ENCODE results near the gene PAXX.

DNA sequence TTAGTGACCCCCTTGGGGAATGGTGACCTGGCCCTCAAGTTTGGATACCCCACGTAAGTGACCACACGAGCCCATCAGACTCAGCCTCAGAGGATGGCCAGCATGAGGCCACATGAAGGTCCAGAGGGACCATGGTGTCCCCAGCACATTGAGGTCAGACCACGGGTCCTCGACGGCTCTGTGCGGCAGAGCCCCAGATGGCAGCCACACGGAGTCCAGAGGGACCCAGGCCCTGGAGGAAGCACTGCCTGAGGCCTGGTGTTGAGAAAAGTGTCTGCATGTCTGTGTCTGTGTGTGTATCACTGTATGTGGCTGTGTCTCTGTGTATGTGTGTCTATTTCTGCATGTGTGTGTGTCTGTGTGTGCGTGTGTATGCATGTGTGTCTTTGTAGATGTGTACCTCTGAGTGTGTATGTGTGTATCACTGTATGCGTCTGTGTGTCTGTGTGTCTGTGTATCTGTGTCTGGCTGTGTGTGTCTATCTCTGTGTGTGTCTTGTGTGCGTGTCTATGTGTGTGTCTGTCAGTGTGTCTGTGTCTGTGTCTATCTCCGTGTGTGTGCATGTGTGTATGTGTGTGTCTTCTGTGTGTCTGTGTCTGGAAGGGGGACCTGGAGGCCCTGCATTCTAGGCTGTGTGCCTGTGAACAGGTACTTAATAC lies 8.4 kb upstream of the PAXX start:
- no peak for TF ChIP-seq NFE2L1 (tag; IDR thresholded peaks at IDR 0.05; ENCODE audit: borderline replicate concordance, low read depth)
- TF ChIP-seq, protein P1, sequence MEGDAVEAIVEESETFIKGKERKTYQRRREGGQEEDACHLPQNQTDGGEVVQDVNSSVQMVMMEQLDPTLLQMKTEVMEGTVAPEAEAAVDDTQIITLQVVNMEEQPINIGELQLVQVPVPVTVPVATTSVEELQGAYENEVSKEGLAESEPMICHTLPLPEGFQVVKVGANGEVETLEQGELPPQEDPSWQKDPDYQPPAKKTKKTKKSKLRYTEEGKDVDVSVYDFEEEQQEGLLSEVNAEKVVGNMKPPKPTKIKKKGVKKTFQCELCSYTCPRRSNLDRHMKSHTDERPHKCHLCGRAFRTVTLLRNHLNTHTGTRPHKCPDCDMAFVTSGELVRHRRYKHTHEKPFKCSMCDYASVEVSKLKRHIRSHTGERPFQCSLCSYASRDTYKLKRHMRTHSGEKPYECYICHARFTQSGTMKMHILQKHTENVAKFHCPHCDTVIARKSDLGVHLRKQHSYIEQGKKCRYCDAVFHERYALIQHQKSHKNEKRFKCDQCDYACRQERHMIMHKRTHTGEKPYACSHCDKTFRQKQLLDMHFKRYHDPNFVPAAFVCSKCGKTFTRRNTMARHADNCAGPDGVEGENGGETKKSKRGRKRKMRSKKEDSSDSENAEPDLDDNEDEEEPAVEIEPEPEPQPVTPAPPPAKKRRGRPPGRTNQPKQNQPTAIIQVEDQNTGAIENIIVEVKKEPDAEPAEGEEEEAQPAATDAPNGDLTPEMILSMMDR (IDR thresholded peaks at IDR 0.05 in 2 of 3, conservative IDR thresholded peaks at IDR 0.05 in 1 of 3; ENCODE audit: insufficient read depth in 2 of 3, low read depth in 1 of 3, low read length in 3 of 3): no peak
- TF ChIP-seq, protein P2, sequence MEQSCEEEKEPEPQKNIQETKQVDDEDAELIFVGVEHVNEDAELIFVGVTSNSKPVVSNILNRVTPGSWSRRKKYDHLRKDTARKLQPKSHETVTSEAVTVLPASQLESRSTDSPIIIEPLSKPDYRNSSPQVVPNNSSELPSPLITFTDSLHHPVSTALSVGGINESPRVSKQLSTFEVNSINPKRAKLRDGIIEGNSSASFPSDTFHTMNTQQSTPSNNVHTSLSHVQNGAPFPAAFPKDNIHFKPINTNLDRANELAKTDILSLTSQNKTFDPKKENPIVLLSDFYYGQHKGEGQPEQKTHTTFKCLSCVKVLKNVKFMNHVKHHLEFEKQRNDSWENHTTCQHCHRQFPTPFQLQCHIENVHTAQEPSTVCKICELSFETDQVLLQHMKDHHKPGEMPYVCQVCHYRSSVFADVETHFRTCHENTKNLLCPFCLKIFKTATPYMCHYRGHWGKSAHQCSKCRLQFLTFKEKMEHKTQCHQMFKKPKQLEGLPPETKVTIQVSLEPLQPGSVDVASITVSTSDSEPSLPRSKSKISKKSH (CRISPR knock-in tag; IDR thresholded peaks at IDR 0.05): no peak
- no peak for TF ChIP-seq ZNF184 (CRISPR knock-in tag; IDR thresholded peaks at IDR 0.05)
- TF ChIP-seq FOXJ3 (CRISPR knock-in tag; IDR thresholded peaks at IDR 0.05): no peak
- TF ChIP-seq RNF2 (IDR thresholded peaks at IDR 0.05): no peak
- TF ChIP-seq DACH1 (IDR thresholded peaks at IDR 0.05; ENCODE audit: partially characterized antibody): no peak
- TF ChIP-seq PHB2 (IDR thresholded peaks at IDR 0.05; ENCODE audit: low read depth): no peak
- TF ChIP-seq POLR3A (IDR thresholded peaks at IDR 0.05; ENCODE audit: borderline replicate concordance, extremely low read depth, insufficient read depth, insufficient read length): no peak

Data from K562 (cell line).